A673 (cell line): ENCODE measurements around the gene AGAP4. TPM values are rescaled to one million over a fixed set of nuclear protein-coding genes. Genes with fewer than 3 reads are reported as not detected.
"Not testable (repeated sequence)": the region's sequence is repeated elsewhere in the genome, so short reads cannot be mapped to it uniquely, and the experiment has no call there.

Experiments
- Bru-seq: library from RNA; stranded (reverse); fragments of 400-500 nt; gene quantifications from one replicate; lab custom pipeline; 2021; lab: Mats Ljungman, UMichigan
- BruChase-seq, 2 experiments: library from RNA; stranded (reverse); fragments of 400-500 nt; gene quantifications; one replicate each; lab custom pipeline; 2021; lab: Mats Ljungman, UMichigan
- BruUV-seq: library from RNA; stranded (reverse); fragments of 400-500 nt; replicated peaks from 2 replicates; lab custom pipeline; 2021; lab: Mats Ljungman, UMichigan
- CTCF ChIA-PET: fragments of 300-600 bp; sonication (Branson Sonifier 250); formaldehyde crosslinking; loops from one replicate; lab custom pipeline; 2022; ENCODE audit warnings: antibody characterized with exemption; lab: Charles Lee
- POLR2A ChIA-PET: fragments of 300-600 bp; sonication (Branson Sonifier 250); formaldehyde crosslinking; loops from one replicate; lab custom pipeline; 2022; ENCODE audit warnings: antibody characterized with exemption; ENCODE audit not compliant: low non-redundant PET; lab: Charles Lee
- DNase-seq: peaks from one replicate; pipeline ENCODE4 v3.0.0-alpha.2; 2015; ENCODE audit warnings: low spot score
- H3K27ac ChIP-seq: fragments of 200-600 bp; sonication (generic); 2 replicates; pipeline ENCODE4 v1.5.1; 2016; ENCODE audit warnings: mixed run types, low read depth, mild to moderate bottlenecking, mixed read lengths, antibody characterized with exemption, low read length; ENCODE audit not compliant: poor library complexity, severe bottlenecking
- H3K27me3 ChIP-seq: fragments of 200-600 bp; sonication (generic); replicated peaks from 2 replicates; pipeline ENCODE4 v1.6.1; 2017; ENCODE audit warnings: mixed run types, low read depth, mild to moderate bottlenecking, mixed read lengths, antibody characterized with exemption, low read length; ENCODE audit not compliant: insufficient read depth, poor library complexity
- H3K36me3 ChIP-seq: fragments of 200-600 bp; sonication (generic); 2 replicates; pipeline ENCODE4 v1.6.1; 2016; ENCODE audit warnings: mixed run types, mild to moderate bottlenecking, mixed read lengths, antibody characterized with exemption, low read length; ENCODE audit not compliant: insufficient read depth, poor library complexity, severe bottlenecking
- H3K4me1 ChIP-seq: fragments of 200-600 bp; sonication (generic); 2 replicates; pipeline ENCODE4 v1.6.1; 2017; ENCODE audit warnings: mixed run types, mild to moderate bottlenecking, mixed read lengths, antibody characterized with exemption, low read length; ENCODE audit not compliant: insufficient read depth, poor library complexity, severe bottlenecking
- H3K4me3 ChIP-seq: fragments of 200-600 bp; sonication (generic); 2 replicates; pipeline ENCODE4 v1.5.1; 2016; ENCODE audit warnings: low read depth, mixed run types, mild to moderate bottlenecking, mixed read lengths, low read length; ENCODE audit not compliant: poor library complexity, severe bottlenecking
- H3K9me3 ChIP-seq: fragments of 200-600 bp; sonication (generic); 2 replicates; pipeline ENCODE4 v1.6.1; 2016; ENCODE audit warnings: mixed run types, low read depth, mild to moderate bottlenecking, mixed read lengths, antibody characterized with exemption, low read length; ENCODE audit not compliant: poor library complexity, severe bottlenecking
- intact Hi-C: fragments of 100-400 bp; cut with micrococcal nuclease; formaldehyde crosslinking; loops from one replicate; pipeline ENCODE4 v1.10.0; 2022; ENCODE audit not compliant: unreplicated experiment
- long read RNA-seq: library from polyadenylated mRNA; stranded (forward); transcript quantifications from one replicate; pipeline ENCODE4 v2.0.0, GENCODE V29; 2022
- total RNA-seq: library from RNA; stranded (reverse); gene quantifications from 2 replicates; pipeline ENCODE4 v1.2.3, GENCODE V29; 2021

The AGAP4 gene
- total RNA-seq (20.8 and 22.6 TPM in 2 replicates), Bru-seq, nascent RNA (percentile 72 among the genes with signal in this experiment), BruChase-seq, experiment 1, labeled RNA remaining after a 2-hour chase (percentile 75 among the genes with signal in this experiment), BruChase-seq, experiment 2, labeled RNA remaining after a 6-hour chase (percentile 68 among the genes with signal in this experiment)
- long read RNA-seq, result 0 reads

- H3K27me3 ChIP-seq, H3K9me3 ChIP-seq, H3K27ac ChIP-seq, CTCF ChIA-PET, H3K4me3 ChIP-seq, BruUV-seq, POLR2A ChIA-PET, intact Hi-C loops, H3K36me3 ChIP-seq, DNase-seq, H3K4me1 ChIP-seq: not testable (repeated sequence)
Observed at GRCh38 chr10:45847400-45847799, at the start of gene AGAP4. Gene AGAP4, minus strand, starts transcription at chr10:45847500. Its CDS starts 153 bp downstream, at chr10:45847347.

GRCh38 chr10:45890721-45891120, 43.4 kb upstream of the AGAP4 start:
- H3K36me3 ChIP-seq, BruUV-seq, intact Hi-C loops: not testable (repeated sequence)

GRCh38 chr10:45889539-45890230, 42.4 kb upstream of the AGAP4 start:
- H3K27ac ChIP-seq, H3K4me3 ChIP-seq, H3K36me3 ChIP-seq, DNase-seq, BruUV-seq, intact Hi-C loops, H3K27me3 ChIP-seq, H3K9me3 ChIP-seq, CTCF ChIA-PET, POLR2A ChIA-PET, H3K4me1 ChIP-seq: not testable (repeated sequence)

More at GRCh38 chr10:45890721-45891120, 43.4 kb upstream of the AGAP4 start:
- DNase-seq, H3K27ac ChIP-seq, H3K9me3 ChIP-seq, H3K4me3 ChIP-seq, POLR2A ChIA-PET, H3K27me3 ChIP-seq, H3K4me1 ChIP-seq, CTCF ChIA-PET: not testable (repeated sequence)

- BruUV-seq, H3K27ac ChIP-seq, H3K4me3 ChIP-seq, intact Hi-C loops, POLR2A ChIA-PET, CTCF ChIA-PET, DNase-seq, H3K9me3 ChIP-seq, H3K4me1 ChIP-seq, H3K27me3 ChIP-seq, H3K36me3 ChIP-seq: not testable (repeated sequence)
Observed at GRCh38 chr10:45882880-45883279, 35.6 kb upstream of the AGAP4 start.

GRCh38 chr10:45865404-45865803, 18.1 kb upstream of the AGAP4 start:
- DNase-seq, H3K9me3 ChIP-seq, POLR2A ChIA-PET, H3K4me1 ChIP-seq, intact Hi-C loops, H3K27ac ChIP-seq, H3K27me3 ChIP-seq, H3K4me3 ChIP-seq, CTCF ChIA-PET, BruUV-seq, H3K36me3 ChIP-seq: not testable (repeated sequence)

GRCh38 chr10:45864264-45864663, 17.0 kb upstream of the AGAP4 start:
- H3K27ac ChIP-seq, DNase-seq, H3K9me3 ChIP-seq, H3K4me1 ChIP-seq, BruUV-seq, intact Hi-C loops, H3K36me3 ChIP-seq, CTCF ChIA-PET, H3K27me3 ChIP-seq, POLR2A ChIA-PET, H3K4me3 ChIP-seq: not testable (repeated sequence)

- H3K27ac ChIP-seq, POLR2A ChIA-PET, intact Hi-C loops, H3K4me3 ChIP-seq, CTCF ChIA-PET, BruUV-seq, H3K27me3 ChIP-seq, DNase-seq, H3K36me3 ChIP-seq, H3K4me1 ChIP-seq, H3K9me3 ChIP-seq: not testable (repeated sequence)
Observed at GRCh38 chr10:45863632-45864031, 16.3 kb upstream of the AGAP4 start.
